GM19023 (cell line): ENCODE data around the gene ZFHX3.
"Not testable (repeated sequence)": the region's sequence is repeated elsewhere in the genome, so short reads cannot be mapped to it uniquely, and the experiment has no call there.

Experiments
- ATAC-seq: cut with Tn5 transposase; IDR thresholded peaks from one replicate; pipeline ENCODE4 v1.9.1; 2021; ENCODE audit warnings: mild to moderate bottlenecking, moderate library complexity; ENCODE audit not compliant: unreplicated experiment

ZFHX3 gene

DNA sequence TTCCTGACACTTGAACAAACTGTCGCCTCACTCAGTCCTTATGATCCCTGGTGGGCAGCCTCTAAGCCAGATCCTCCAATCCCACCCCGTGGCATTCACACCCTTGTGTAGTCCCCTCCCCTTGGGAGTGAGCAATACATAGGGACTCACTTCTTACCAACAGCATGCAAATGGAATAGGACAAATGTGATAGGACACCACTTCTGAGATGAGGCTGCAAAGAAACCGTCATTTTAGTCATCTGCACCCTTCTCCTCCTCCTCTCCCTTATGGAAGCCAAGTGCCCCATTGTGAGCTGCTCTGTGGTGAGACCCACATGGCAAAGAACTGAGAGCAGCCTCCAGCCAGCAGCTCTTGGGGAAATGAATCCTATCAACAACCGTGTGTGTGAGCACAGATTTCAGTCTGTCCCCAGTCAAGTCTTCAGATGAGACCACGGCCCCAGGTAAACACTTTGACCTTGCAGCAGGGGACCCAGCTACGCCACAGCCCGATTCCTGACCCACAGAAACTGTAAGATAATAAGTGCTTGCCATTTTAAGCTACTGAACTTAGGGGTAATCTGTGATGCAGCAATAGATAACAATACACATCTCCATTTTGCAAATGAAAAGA is 46.9 kb downstream of the ZFHX3 start:
- ATAC-seq = no peak

DNA sequence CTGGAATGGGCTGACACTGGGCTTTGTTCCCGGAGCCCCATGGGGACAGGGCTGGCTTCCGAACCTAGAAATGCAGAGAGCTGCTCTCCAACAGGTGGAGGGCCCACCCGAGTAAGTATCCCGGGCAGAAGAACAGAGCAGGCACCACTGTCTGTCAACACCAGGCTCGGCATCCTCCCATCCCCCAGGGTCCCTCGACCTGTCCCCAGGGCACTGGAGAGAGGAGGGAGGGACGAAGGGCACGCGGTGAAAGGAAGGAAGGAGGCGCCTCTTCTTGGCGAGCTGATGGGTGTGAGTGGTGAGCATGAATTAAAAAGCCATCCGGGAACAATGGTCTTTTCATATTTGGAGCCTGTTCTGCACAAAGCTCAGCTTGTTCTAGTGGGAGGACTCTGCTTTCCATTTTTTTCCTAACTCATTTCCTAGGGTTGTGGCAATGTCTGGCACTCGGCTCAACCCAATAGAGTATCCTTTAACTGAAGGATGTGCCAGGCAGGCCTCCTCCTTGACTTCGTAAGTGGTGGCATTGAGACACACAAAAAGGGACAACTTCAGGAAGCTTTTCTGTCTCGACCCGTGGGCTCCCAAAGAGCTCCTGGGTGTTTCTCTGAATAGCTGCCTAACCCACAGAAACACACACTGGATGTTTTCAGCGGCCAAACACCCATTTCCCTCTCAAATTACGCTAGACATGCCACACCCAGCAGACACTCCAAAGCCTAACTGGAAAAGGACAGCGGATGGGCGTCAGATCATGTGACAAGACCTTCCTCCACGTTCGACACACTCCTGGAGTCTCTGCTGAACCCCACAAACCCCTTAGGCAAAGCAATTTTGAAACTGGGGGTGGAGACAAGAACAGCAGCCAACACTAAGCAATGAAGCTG is 47.7 kb downstream of the ZFHX3 start:
- no peak for ATAC-seq

DNA sequence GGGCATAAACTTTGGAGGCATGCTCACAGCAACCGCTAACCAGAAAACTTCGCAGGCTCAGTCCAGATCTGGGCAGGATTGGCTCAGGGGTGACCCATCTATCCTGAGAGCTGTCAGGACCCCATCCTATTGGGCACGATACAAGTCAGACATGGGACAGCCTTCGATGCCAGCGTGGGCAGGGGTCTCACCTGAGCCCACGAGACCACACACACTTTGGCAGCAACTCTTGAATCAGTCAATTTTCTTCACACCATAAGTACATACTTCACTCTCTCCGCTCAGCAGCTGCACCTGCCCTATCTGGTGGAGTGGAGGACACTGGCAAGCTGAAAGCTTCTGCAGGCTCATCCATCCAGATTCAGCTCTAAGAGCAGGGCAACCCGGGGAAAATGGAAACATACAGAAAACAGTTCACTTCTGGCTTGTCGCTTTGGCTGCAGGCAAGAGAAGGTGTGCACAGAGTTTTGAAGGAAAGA is 48.3 kb downstream of the ZFHX3 start:
- no peak for ATAC-seq

DNA sequence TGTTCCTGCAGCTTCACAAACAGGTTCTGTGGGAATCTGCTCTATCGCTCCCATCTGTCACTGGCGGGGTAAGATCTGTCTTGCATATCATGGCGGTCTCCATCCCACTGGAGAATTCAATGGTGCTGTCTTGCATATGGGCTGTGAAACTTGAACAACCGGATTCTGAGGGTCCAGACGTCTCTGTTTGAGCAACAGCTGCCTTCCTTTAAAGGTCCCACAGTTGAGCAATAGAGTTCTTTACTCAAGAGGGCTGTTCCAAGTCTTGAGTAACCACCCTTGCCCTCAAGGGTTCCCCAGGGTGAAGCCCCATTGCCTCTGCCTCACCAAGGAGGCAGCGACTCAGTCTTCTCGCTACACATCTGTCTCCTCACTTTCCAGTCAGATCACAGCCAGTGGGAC is 50.8 kb downstream of the ZFHX3 start:
- no peak for ATAC-seq

DNA sequence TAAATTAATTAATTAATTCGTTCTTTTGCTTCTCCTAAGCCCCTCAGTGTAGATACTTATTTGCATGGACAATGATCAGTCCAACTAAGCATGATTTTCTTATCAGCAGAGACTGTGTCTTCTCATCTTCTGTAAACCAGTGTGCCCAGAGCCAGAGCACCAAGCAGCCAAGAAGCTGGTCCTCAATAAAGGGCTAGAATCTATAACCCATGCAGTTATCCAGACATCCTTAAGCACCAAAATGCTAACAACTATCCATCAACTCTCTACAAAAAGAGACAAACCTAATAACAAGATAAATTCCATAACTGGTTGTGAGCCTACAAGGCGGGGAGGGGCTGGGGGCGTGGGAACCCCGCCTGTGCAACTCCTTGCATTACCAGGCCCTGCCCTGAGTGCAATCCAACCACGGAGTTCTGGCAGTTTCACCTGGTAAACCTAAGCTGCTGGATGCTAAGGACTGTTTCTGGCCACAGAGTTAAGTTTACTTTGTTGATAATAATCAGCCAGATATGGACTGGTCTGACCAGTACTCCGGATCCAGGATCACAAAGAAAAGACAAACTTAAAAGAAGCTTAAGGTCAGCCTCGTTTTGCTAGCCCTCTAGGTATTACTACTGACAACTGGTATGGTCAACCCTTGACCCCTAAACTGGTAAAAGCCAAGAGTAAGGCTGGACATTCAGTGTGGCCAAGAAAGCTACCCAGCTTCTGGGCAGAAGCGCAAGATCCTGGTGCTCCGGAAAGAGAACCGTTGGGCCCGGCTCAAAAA is 51.5 kb downstream of the ZFHX3 start:
- no peak for ATAC-seq

DNA sequence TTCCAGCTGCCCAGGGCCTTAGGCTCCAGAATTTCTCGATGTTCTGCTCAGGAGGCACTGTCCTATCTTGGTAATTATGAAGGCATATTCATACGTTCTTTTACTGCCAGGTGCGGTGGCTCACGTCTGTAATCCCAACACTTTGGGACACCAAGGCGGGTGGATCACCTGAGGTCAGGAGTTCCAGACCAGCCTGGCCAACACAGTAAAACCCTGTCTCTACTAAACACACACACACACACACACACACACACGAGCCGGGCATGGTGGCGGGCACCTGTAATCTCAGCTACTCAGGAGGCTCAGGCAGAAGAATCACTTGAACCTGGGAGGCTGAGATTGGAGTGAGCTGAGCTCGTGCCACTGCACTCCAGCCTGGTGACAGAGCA is 52.1 kb downstream of the ZFHX3 start:
- ATAC-seq = not testable (repeated sequence)

DNA sequence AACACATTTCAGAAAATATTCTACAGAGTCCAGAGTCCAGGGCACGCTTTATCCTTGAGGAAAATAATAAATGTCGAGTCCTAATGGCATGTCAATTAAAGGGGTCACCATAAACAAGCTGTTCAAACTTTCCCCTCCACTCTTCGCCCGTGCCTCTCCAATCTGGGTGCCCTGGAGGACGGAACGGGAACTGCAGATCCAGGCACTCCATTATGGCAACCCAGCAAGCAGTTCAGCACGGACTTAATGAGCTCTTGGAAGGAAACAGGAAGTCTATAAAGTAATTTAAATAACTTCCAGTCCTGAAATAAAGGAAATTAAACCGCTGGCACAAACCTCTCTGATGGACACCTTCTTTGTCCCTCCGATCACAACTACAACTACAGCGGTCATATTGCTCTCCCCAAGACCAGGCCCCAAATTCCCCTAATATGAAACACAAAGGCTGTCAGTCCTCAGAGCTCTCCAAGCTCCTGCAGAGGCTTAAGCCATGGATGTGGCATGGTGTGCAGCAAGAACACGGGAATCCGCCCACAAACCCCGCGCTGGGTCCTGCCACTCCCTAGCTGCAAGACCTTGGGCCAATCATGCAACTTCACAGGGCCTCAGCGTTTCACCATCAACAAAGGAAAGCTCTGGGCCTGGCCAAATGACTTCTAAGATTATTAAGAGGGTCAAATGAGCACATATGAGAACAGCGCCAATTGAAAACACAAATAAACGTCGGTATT is 52.6 kb downstream of the ZFHX3 start:
- ATAC-seq = no peak

DNA sequence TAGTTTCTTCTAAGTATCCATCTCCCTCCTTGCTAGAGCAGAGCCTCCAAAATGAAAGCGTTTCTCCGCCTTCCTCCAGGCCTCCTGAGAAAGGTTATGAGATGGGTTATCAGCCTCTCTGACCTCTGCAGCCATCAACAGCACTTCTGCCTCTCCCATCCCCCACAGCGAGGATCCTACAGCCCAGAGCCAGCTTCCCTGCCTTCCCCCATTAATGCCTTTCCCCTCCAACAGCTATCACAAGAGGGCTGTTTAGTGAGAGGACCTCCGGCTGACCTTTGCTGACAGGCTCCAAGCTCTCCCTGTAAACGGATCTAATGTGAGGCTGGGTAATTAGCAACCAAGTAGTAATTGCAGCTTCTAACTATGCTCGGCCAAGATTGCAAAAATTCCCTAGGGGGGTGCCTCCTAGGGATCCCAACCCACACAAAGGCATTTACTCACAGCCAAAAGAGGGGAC is 55.8 kb downstream of the ZFHX3 start:
- ATAC-seq = no peak

DNA sequence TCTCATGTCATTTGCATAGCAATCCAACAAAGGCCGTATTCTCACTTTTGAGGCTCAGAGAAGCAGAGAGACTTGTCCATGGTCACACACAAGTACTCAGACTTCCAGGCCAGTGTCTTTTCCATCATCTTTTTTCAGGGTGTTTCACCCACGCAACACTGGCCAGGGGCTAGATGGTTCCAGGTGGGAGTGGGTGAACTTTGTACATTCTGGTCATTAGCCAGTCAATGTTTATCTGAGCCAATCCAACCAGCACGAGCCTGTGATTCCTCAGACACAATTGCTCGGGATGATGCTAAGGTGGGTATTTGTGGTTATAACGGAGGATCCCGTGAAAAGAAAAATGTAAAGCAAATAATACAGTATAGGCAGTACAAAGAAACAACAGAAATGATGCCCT is 56.3 kb downstream of the ZFHX3 start:
- ATAC-seq = no peak

DNA sequence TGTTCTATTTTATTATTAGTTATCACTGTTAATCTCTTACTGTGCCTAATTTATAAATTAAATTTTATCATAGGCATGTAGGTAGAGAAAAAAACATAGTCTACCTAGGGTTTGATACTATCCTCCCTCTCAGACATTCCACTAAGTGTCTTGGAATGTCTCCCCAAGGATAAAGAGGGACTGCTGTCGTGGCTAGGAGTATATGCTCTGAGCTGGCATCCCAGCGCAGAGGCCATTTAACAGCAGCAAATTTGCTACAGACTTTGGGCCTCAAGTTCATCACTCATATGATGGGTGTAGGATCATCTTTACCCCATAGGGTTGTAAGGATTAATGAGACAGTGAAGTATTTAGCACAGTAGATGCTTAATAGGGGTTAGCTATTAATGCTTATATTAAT is 56.7 kb downstream of the ZFHX3 start:
- ATAC-seq = no peak

DNA sequence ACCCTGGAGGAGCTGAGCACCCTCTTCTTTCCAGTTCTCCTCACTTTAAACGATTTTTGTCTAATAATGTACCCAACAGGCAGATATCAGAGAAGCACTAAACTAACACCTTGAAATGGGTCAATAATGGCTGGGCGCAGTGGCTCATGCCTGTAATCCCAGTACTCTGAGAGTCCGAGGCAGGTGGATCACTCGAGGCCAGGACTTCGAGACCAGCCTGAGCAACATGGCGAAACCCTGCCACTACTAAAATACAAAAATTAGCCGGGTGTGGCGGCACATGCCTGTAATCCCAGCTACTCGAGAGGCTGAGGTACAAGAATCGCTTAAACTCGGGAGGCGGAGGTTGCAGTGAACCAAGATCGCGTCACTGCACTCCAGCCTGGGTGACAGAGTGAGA is 57.4 kb downstream of the ZFHX3 start:
- ATAC-seq = no peak

DNA sequence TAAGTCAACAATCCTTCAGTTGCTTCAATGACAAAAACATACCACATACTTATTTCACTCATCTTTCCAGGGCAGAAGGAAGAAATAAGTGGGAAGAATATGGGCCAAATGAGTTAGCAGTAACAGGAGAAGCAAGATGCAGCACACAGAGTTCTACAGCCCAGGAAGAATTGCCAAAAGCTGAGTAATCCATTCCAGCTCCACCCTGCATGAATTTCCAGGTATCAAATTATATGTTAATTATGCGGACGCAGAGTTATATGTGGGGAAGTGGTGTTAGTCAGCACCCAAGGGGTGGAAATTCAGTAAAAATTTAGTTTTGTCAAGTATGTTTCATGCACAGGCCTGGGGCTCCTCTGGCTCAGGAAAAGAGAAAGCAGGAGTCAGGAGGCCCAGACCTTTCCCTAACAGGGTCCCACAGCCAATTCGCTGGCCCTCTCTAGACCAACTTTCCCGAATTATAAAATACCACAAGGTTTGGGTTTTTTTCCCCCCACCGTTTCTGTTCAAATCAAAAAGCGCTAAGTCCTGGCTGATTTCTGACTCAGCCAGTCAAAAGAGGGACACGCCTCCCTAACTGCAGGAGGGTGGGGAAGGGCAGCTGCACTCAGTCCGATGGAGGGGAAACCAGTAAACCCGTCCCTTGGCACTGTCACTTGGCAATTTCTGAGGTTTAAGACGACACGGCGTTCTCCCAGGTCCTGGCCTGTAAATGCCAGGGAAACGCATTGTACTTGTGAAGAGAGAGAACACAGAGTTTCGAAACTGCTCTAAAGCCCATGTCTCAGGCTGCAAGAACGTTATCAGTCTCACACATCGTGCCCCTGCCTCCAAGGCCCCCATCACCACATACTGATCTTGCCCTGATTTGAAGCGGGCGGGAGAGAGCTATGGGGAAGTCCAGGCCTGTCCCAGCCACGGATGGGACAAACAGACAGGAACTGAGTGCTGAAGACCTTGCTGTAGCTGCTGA is 58.1 kb downstream of the ZFHX3 start:
- no peak for ATAC-seq

DNA sequence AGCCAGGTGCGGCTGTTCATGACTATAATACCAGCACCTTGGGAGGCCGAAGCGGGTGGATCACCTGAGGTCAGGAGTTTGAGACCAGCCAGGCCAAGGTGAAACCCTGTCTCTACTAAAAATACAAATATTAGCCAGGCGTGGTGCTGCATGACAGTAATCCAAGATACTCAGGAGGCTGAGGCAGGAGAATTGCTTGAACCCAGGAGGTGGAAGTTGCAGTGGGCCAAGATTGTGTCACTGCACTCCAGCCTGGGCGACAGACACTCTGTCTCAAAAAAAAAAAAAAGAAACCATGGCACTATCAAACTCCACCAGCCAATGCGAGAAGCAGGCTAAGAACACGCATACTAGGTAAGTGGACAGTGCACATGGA is 58.7 kb downstream of the ZFHX3 start:
- ATAC-seq = not testable (repeated sequence)

DNA sequence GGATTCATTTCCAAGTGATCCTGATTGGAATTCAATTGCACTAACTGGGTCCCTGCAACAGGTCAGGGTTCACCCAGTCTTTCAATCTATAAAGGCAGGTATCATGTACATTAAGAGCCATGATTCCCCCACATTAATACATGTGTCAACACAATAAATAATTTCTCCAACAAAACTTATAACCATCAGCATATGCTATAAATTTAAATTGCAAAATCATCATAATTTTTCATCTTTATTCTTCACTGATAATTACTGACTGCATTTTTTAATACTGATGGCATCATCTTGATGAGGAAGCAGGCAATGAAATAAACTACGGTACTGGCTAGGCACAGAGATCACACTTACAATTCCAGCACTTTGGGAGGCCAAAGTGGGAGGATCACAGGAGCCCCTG is 59.4 kb downstream of the ZFHX3 start:
- no peak for ATAC-seq

DNA sequence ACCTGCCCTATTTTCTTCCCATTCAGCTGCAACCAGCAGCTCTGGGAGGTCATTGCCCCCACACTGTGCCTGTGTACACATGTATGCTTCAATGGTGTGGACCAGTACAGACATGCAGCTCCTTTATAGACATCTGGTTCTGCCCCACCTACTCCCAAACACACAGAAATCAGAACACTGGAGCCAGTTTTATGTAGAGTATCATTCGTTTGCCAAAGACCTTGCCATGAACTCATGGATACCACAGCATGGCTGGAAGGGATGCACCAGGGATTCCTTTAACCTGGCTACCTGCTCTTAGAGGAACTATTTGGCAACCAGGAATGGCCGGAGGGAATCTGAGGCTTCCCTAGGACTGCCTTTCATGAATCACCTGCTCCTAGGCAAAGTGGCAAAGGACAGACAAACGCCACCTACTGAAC is 60.4 kb downstream of the ZFHX3 start:
- no peak for ATAC-seq

DNA sequence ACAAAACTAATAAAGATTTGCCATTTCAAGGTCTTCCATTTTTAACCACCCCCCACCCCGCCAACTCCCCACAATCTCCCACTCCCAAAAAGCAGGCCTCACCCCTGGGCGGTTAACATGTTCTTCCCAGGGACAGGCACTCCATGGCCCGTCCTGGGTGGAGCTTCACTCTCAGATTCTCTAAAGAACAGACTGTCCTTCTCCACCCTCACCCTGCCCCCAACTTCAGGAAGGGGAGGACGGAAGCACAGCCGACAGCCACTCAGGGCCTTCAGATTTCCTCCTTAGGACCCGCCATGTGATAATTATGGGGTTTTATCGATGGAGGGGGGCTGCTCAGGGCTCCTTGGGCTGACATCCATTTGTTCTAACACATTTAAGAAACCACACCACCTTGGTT is 61.9 kb downstream of the ZFHX3 start:
- ATAC-seq = no peak

DNA sequence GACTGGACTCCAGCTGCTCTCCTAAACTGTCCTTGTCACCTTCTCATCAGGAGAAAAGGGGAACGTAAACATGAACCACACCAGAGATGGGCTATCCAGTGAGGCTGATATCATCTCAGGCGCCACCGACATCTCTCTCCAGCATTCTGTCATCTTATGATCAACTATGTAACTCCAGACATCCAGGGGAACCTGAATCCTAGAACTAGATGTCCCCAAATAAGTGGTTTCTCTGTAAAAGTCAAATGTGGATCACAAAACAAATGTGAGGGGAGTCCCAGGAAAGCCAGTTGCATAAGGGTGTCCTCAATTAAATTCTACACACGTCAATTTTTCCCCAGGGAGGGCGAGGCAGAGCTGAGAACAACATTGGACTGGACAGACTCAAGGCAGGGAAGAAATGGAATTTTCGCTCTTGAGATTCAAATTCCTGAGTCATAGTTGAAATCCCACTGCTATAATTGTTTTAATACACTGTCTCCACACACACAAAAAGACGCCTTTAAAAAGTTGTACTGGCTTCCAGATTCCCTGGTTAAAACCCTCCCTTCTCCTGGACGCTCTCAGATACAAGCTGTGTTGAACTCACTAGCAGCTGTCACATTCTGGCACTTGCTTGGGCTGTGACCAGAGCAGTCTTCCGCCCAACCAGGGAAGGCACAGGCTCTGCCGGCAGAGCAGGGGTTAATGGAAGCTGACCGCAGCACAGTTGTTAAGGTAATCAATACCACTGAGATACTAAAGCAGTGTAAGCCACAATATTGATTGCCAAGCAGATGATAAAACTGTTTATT is 62.6 kb downstream of the ZFHX3 start:
- no peak for ATAC-seq

DNA sequence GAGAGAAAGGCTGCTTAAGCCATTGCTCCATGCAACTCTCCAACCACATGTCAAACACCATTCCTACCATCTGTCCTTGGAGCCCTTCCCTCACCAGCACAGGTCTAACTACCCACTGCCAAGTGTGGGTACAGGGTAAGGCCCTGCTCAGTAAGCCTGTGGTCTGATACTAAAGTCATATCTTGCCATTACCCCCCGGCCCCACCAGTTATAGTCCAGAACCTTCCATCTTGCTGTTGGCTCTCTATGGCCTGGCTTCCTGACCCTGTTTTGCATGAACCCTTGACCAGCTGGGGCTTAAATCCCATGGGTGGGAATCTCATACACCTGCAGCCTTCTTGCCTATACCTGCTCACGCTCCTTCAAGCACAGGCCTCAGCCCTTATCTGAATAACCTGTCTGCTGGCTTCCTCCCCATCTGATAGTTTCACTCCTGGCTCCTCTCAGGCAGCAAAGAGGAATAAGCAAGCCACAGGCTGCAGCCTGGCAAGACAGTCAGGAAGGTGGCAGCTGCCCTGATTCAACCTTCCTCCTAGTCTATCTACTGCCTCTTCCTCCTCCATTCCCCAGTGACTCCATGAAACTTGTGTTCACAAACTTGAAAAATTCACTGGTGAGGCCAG is 64.1 kb downstream of the ZFHX3 start:
- no peak for ATAC-seq
